HepG2 (cell line): ENCODE results near the gene KCTD6. TPM values are rescaled to one million over a fixed set of nuclear protein-coding genes. Genes with fewer than 3 reads are reported as not detected.

Source experiments
- ARID5B ChIP-seq: IDR thresholded peaks from 2 replicates; pipeline ENCODE4 v1.4.0; 2020; ENCODE audit warnings: mild to moderate bottlenecking, missing genetic modification reagents
- BCL6 ChIP-seq: IDR thresholded peaks from 2 replicates; pipeline ENCODE4 v1.6.1; 2016; ENCODE audit warnings: missing genetic modification reagents, missing compliant biosample characterization
- CENPX ChIP-seq: sonication (generic); formaldehyde crosslinking; IDR thresholded peaks from 2 replicates; pipeline ENCODE4 v1.9.0; 2021; ENCODE audit warnings: mild to moderate bottlenecking, missing genetic modification reagents, moderate library complexity
- CREM ChIP-seq, 2 experiments: sonication (generic) in 1 of 2; formaldehyde crosslinking in 1 of 2; IDR thresholded peaks; 2 replicates each; pipeline versions ENCODE4 v1.4.0 to v1.6.1; 2016 to 2020; ENCODE audit warnings: antibody characterized with exemption in 1 of 2, mild to moderate bottlenecking in 1 of 2, missing genetic modification reagents in 1 of 2
- IKZF1 ChIP-seq: fragments of 450-650 bp; IDR thresholded peaks from 2 replicates; pipeline ENCODE4 v1.7.1; 2016
- KMT2B ChIP-seq: IDR thresholded peaks from 2 replicates; pipeline ENCODE4 v1.6.1; 2016; ENCODE audit warnings: missing genetic modification reagents, missing compliant biosample characterization
- NR2F2 ChIP-seq: IDR thresholded peaks from 2 replicates; pipeline ENCODE4 v1.6.1; 2012; ENCODE audit warnings: low read depth, inconsistent platforms, borderline replicate concordance
- ONECUT2 ChIP-seq: sonication (generic); formaldehyde crosslinking; IDR thresholded peaks from 2 replicates; pipeline ENCODE4 v1.4.0; 2020; ENCODE audit warnings: missing genetic modification reagents
- PRPF4 ChIP-seq: fragments of 200-400 bp; formaldehyde crosslinking; IDR thresholded peaks from 2 replicates; pipeline ENCODE4 v1.6.1; 2016; ENCODE audit warnings: low read length, low read depth; ENCODE audit not compliant: poor library complexity, severe bottlenecking
- SALL2 ChIP-seq: sonication (generic); formaldehyde crosslinking; IDR thresholded peaks from 2 replicates; pipeline ENCODE4 v1.8.1; 2023; ENCODE audit warnings: mild to moderate bottlenecking, missing genetic modification reagents, inconsistent platforms
- SOX6 ChIP-seq, 2 experiments: fragments of 450-650 bp in 1 of 2; sonication (generic) in 1 of 2; formaldehyde crosslinking in 1 of 2; IDR thresholded peaks; 2 replicates each; pipeline versions ENCODE4 v1.4.0 to v1.6.1; 2017 to 2020; ENCODE audit warnings: antibody characterized with exemption in 1 of 2, mild to moderate bottlenecking in 1 of 2, missing genetic modification reagents in 1 of 2
- TOPORS ChIP-seq: sonication (generic); formaldehyde crosslinking; IDR thresholded peaks from 2 replicates; pipeline ENCODE4 v1.8.0; 2023; ENCODE audit warnings: mild to moderate bottlenecking, missing genetic modification reagents
- ZBTB26 ChIP-seq: IDR thresholded peaks from 2 replicates; pipeline ENCODE4 v1.6.1; 2016; ENCODE audit warnings: missing compliant biosample characterization, missing genetic modification reagents, borderline replicate concordance
- ZFP90 ChIP-seq: sonication (generic); formaldehyde crosslinking; IDR thresholded peaks from 2 replicates; pipeline ENCODE4 v1.8.0; 2022; ENCODE audit warnings: missing genetic modification reagents, mild to moderate bottlenecking, inconsistent platforms, borderline replicate concordance
- ZMYM4 ChIP-seq: sonication (generic); formaldehyde crosslinking; IDR thresholded peaks from 2 replicates; pipeline ENCODE4 v1.8.1; 2023; ENCODE audit warnings: mild to moderate bottlenecking, missing genetic modification reagents
- ZNF614 ChIP-seq: IDR thresholded peaks from 2 replicates; pipeline ENCODE4 v1.6.1; 2018; ENCODE audit warnings: missing biosample characterization, missing genetic modification reagents, inconsistent platforms, borderline replicate concordance
- ZNF639 ChIP-seq: conservative IDR thresholded peaks from 2 replicates; pipeline ENCODE4 v1.6.1; 2018; ENCODE audit warnings: missing genetic modification reagents
- polyA plus RNA-seq, 8 experiments: library from polyadenylated mRNA; depleted of rRNA in 3 of 8; stranded (reverse) in 7 of 8; unstranded in 1 of 8; fragments of >200 nt; fragmentation: Illumina TruSeq in 4 of 8; extraction: Trizol in 4 of 8; gene quantifications; 2 replicates each; pipeline versions ENCODE4 v1.2.1 to v1.2.3, GENCODE V29; 2011 to 2016; ENCODE audit warnings: low read depth in 4 of 8, missing spikeins in 1 of 8, mixed read lengths in 1 of 8; ENCODE audit not compliant: insufficient read depth in 1 of 8
- total RNA-seq, 5 experiments: library from RNA; depleted of rRNA; stranded (reverse); fragments of >200 nt; fragmentation: Illumina TruSeq; extraction: Trizol; gene quantifications; 2 replicates each; pipeline ENCODE4 v1.2.3, GENCODE V29; 2016; ENCODE audit warnings: low read depth in 1 of 5
- TF ChIP-seq, protein P1 (sequence below): sonication (generic); formaldehyde crosslinking; IDR thresholded peaks from 2 replicates; pipeline ENCODE4 v1.5.1; 2020; ENCODE audit warnings: missing genetic modification reagents, mild to moderate bottlenecking, borderline replicate concordance

The KCTD6 gene
- total and polyA plus RNA-seq, 2 of the 13 experiments (the other 11 are each of a cell fraction or from before 2014, with no cell fraction given), result 13.4 to 14.2 TPM

GRCh38 chr3:58535531-58536500, 43.9 kb downstream of the KCTD6 start (continued):
- TF ChIP-seq ARID5B (CRISPR knock-in tag) (peak; percentile 93), IKZF1 (no peak), ZMYM4 (CRISPR knock-in tag) (peak; percentile 88; the same call in 1 of the 2 replicates), ZNF639 (CRISPR knock-in tag) (no peak), ZFP90 (CRISPR knock-in tag) (peak; percentile 50; the same call in 1 of the 2 replicates), BCL6 (CRISPR knock-in tag) (peak; percentile 66), NR2F2 (peak; percentile 78), CREM (IDR thresholded peaks at IDR 0.05) (peak; percentile 62), CREM (CRISPR knock-in tag; IDR thresholded peaks at IDR 0.05) (no peak), CENPX (CRISPR knock-in tag) (no peak), TOPORS (0 out of 2 replicates have a peak, but pooled peaks have one; percentile 58), PRPF4 (no peak), ZBTB26 (CRISPR knock-in tag) (peak; percentile 51; the same call in 1 of the 2 replicates), SALL2 (CRISPR knock-in tag) (0 out of 2 replicates have a peak, but pooled peaks have one; percentile 49), ONECUT2 (CRISPR knock-in tag) (no peak), ZNF614 (CRISPR knock-in tag) (0 out of 2 replicates have a peak, but pooled peaks have one; percentile 41), SOX6 (IDR thresholded peaks at IDR 0.05) (no peak), SOX6 (CRISPR knock-in tag; IDR thresholded peaks at IDR 0.05) (peak; percentile 99), KMT2B (CRISPR knock-in tag) (0 out of 2 replicates have a peak, but pooled peaks have one; percentile 18)
- TF ChIP-seq, protein P1, sequence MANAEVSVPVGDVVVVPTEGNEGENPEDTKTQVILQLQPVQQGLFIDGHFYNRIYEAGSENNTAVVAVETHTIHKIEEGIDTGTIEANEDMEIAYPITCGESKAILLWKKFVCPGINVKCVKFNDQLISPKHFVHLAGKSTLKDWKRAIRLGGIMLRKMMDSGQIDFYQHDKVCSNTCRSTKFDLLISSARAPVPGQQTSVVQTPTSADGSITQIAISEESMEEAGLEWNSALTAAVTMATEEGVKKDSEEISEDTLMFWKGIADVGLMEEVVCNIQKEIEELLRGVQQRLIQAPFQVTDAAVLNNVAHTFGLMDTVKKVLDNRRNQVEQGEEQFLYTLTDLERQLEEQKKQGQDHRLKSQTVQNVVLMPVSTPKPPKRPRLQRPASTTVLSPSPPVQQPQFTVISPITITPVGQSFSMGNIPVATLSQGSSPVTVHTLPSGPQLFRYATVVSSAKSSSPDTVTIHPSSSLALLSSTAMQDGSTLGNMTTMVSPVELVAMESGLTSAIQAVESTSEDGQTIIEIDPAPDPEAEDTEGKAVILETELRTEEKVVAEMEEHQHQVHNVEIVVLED (CRISPR knock-in tag), result peak; percentile 46; the same call in 1 of the 2 replicates
